Ascending aorta (tissue), 2 donors: ENCODE results near the gene IDUA. TPM values are rescaled to one million over a fixed set of nuclear protein-coding genes. Genes with fewer than 3 reads are reported as not detected.

ENCODE experiments used
- DNase-seq, 2 donors: peaks; one replicate each; pipeline ENCODE4 v3.0.0-alpha.2; 2019; ENCODE audit warnings: low spot score in 2 of 2
- H3K27ac ChIP-seq, 2 donors: fragments of 200-600 bp; sonication (generic); one replicate each; pipeline ENCODE4 v1.5.1; 2016 to 2017; ENCODE audit warnings: mild to moderate bottlenecking in 1 of 2
- H3K27me3 ChIP-seq: fragments of 200-600 bp; sonication (generic); one replicate; pipeline ENCODE4 v1.5.1; 2017
- H3K36me3 ChIP-seq, 2 donors: fragments of 200-600 bp; sonication (generic); one replicate each; pipeline ENCODE4 v1.5.1; 2016
- H3K4me1 ChIP-seq, 2 donors: fragments of 200-600 bp; sonication (generic); one replicate each; pipeline ENCODE4 v1.5.1; 2016 to 2017; ENCODE audit warnings: mild to moderate bottlenecking in 1 of 2
- H3K4me3 ChIP-seq, 2 donors: fragments of 200-600 bp; sonication (generic); one replicate each; pipeline ENCODE4 v1.5.1; 2016 to 2017; ENCODE audit warnings: mild to moderate bottlenecking in 1 of 2
- H3K9me3 ChIP-seq, 2 donors: fragments of 200-600 bp; sonication (generic); one replicate each; pipeline ENCODE4 v1.5.1; 2016
- CTCF ChIP-seq, 3 experiments: fragments of 200-600 bp in 2 of 3; fragments of 450-650 bp in 1 of 3; sonication (generic) in 2 of 3; IDR thresholded peaks; one replicate each; pipeline ENCODE4 v1.5.1; 2016 to 2019; ENCODE audit warnings: antibody characterized with exemption in 3 of 3, mild to moderate bottlenecking in 1 of 3, moderate library complexity in 1 of 3
- intact Hi-C: fragments of 100-400 bp; cut with DNase I; formaldehyde crosslinking; loops from one replicate; pipeline ENCODE4 v1.15.1; 2023
- total RNA-seq: library from RNA; depleted of rRNA; stranded (reverse); fragments of >200 nt; gene quantifications from one replicate; pipeline ENCODE4 v1.1.0, GENCODE V29; 2016

The IDUA gene
- total RNA-seq, 1 donor from 2014 or later, result 118 TPM

GRCh38 chr4:955161-955921 lies 31.5 kb upstream of the IDUA start:
- H3K4me3 ChIP-seq, result no peak overlapping the region
- intact Hi-C loops, result no loop called here

GRCh38 chr4:955931-956381 lies 30.9 kb upstream of the IDUA start:
- no peak for TF ChIP-seq CTCF (IDR thresholded peaks at IDR 0.05)
- no peak for DNase-seq
- no peak overlapping the region for H3K27ac ChIP-seq
- intact Hi-C loops, result no loop called here
- H3K36me3 ChIP-seq, result peaks cover 36 to 61% of the 10 kb centered on the region in 2 donors
- no peaks in the 10 kb centered on the region for H3K27me3 ChIP-seq
- no peaks in the 10 kb centered on the region for H3K4me1 ChIP-seq
- no peaks in the 10 kb centered on the region for H3K9me3 ChIP-seq
- H3K4me3 ChIP-seq, result no peak overlapping the region

More at GRCh38 chr4:955161-955921, 31.5 kb upstream of the IDUA start:
- Histone ChIP-seq H3K27me3 (no peaks in the 10 kb centered on the region), H3K36me3 (peaks cover 32 to 56% of the 10 kb centered on the region in 2 donors), H3K9me3 (no peaks in the 10 kb centered on the region), H3K27ac (no peak overlapping the region), H3K4me1 (no peaks in the 10 kb centered on the region)
- no peak for DNase-seq
- no peak for TF ChIP-seq CTCF (IDR thresholded peaks at IDR 0.05)

GRCh38 chr4:956531-957230 lies 30.2 kb upstream of the IDUA start:
- peaks cover 41 to 61% of the 10 kb centered on the region in 2 donors for H3K36me3 ChIP-seq
- no peak for DNase-seq

GRCh38 chr4:957231-957580 lies 29.6 kb upstream of the IDUA start:
- peaks cover 46 to 63% of the 10 kb centered on the region in 2 donors for H3K36me3 ChIP-seq

More at GRCh38 chr4:956531-957230, 30.2 kb upstream of the IDUA start:
- Histone ChIP-seq H3K9me3 (no peaks in the 10 kb centered on the region), H3K4me1 (no peaks in the 10 kb centered on the region), H3K4me3 (no peak overlapping the region), H3K27ac (no peak overlapping the region), H3K27me3 (no peaks in the 10 kb centered on the region)
- TF ChIP-seq CTCF (IDR thresholded peaks at IDR 0.05), result no peak
- intact Hi-C loops, result no loop called here

More at GRCh38 chr4:957231-957580, 29.6 kb upstream of the IDUA start:
- Histone ChIP-seq H3K27me3 (no peaks in the 10 kb centered on the region), H3K4me3 (no peak overlapping the region), H3K4me1 (no peaks in the 10 kb centered on the region), H3K9me3 (no peaks in the 10 kb centered on the region), H3K27ac (no peak overlapping the region)
- DNase-seq, result no peak
- intact Hi-C loops, result no loop called here
- TF ChIP-seq CTCF (IDR thresholded peaks at IDR 0.05), result no peak
